Pancreas (tissue), 10 donors: Measurements from ENCODE around the gene GAS1. TPM values are rescaled to one million over a fixed set of nuclear protein-coding genes. Genes with fewer than 3 reads are reported as not detected.
A peak's percentile ranks its signal among the peaks of the same experiment; 100 is the strongest.

Source experiments
- ATAC-seq, 4 donors: fragments of 200-7000 bp; cut with Tn5 transposase; one replicate each; pipeline versions ENCODE4 v1.8.0 to v1.9.1; 2020; ENCODE audit warnings: mild to moderate bottlenecking in 4 of 4, moderate library complexity in 4 of 4
- DNase-seq, 6 donors: peaks; one replicate each; pipeline ENCODE4 v3.0.0-alpha.2; 2020
- FAIRE-seq: peaks from 2 replicates; lab custom pipeline; 2012; peaks lifted over from hg19 to GRCh38; lab: Jason Lieb, UNC
- H3K27ac ChIP-seq, 4 donors: fragments of 200-600 bp; sonication (generic); 1 replicate in 3 of 4; 2 replicates in 1 of 4; pipeline versions ENCODE4 v1.5.0 to v1.8.0; 2020
- H3K27me3 ChIP-seq, 4 donors: fragments of 200-600 bp; one replicate each; pipeline ENCODE4 v1.8.0; 2021
- H3K36me3 ChIP-seq, 3 donors: fragments of 200-600 bp; sonication (generic) in 1 of 3; one replicate each; pipeline versions ENCODE4 v1.5.0 to v1.8.0; 2020 to 2021
- H3K4me1 ChIP-seq, 3 donors: fragments of 200-600 bp; one replicate each; pipeline ENCODE4 v1.8.0; 2021
- H3K4me3 ChIP-seq, 4 donors: fragments of 200-600 bp; sonication (generic) in 2 of 4; one replicate each; pipeline versions ENCODE4 v1.5.0 to v1.8.0; 2020 to 2021
- H3K9me3 ChIP-seq, 4 donors: fragments of 200-600 bp; one replicate each; pipeline ENCODE4 v1.8.0; 2021
- WGBS, 2 donors: extraction: QIAGEN DNeasy Blood & Tissue Kit; methylation state at CpG; one replicate each; pipeline ENCODE4 v1.1.7; 2013; 5-methylcytosine and 5-hydroxymethylcytosine counted together
- intact Hi-C, 3 donors: fragments of 100-400 bp; cut with DNase I; formaldehyde crosslinking; loops; one replicate each; pipeline versions ENCODE4 v1.11.1 to v1.14.2; 2022
- polyA plus RNA-seq, 2 donors: library from polyadenylated mRNA; stranded (reverse); fragments of 200-250 nt; gene quantifications; one replicate each; pipeline ENCODE4 v1.2.3, GENCODE V29; 2013
- total RNA-seq, 6 donors: library from RNA; stranded (reverse); fragmentation: NEBNext Ultra II Directional in 4 of 6; extraction: Animal tissue kit (Norgen Biotek cat#: 25700) in 4 of 6; gene quantifications; one replicate each; pipeline versions ENCODE4 v1.2.1 to v1.2.4, GENCODE V29; 2021 to 2023
- TF ChIP-seq, protein P1 (sequence below), 4 donors: fragments of 200-600 bp; sonication (generic) in 3 of 4; IDR thresholded peaks; one replicate each; pipeline versions ENCODE4 v1.5.0 to v1.8.0; 2021; ENCODE audit warnings: antibody characterized with exemption in 4 of 4
- donor health status: healthy with polysubstance abuse.
- donor health status: DM: no; HTN: no; CAD: no; lungs with moderate emphysema.
- donor health status: DM: no; HTN: no; CAD: no.
- donor health status: control.
- donor health status: control.
- donor health status: Bipolar disorder and iron deficiency.
- donor health status: DM: yes; HTN: yes; CAD: no.
- donor health status: DM: no; HTN: no; CAD: no.
- donor health status: DM: no; HTN: no; CAD: no.
- donor health status: DM: yes; HTN: yes; CAD: no.

Gene GAS1
- total and polyA plus RNA-seq, 8 donors = 3.6 to 16.7 (median 7.2) TPM

DNA sequence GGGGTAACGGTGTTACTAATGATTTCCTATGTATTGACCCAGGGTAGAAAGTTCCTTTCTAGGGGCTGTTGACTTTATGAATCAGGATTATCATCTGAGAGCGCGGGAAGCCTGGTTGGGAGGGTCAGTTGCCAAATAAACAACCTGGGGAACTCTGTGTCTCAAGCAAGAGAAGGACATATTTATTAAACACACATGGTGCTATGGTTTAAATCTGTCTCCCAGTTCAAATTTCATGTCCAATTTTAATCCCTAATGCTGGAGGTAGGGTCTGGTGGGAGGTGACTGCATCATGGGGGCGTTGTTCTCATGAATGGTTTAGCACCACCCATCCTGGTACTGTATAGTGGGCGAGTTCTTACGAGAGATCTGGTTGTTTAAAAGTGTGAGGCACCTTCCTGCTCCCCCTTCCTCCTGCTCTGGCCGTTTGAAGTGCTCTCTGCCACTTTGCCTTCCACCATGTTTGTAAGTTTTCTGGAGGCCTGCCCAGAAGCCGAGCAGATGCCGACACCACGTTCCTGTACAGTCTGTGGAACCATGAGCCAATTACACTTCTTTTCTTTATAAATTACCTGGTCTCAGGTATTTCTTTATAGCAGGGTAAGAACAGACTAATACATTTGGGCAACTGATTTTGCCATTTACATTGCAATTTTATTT is 19.7 kb upstream of the GAS1 start:
- no peaks in the 10 kb centered on the region for H3K9me3 ChIP-seq
- no peaks in the 10 kb centered on the region for H3K36me3 ChIP-seq
- H3K27me3 ChIP-seq = no peaks in the 10 kb centered on the region
- intact Hi-C loops = no loop called here
- DNase-seq (no peak), ATAC-seq (no peak), FAIRE-seq (no peak)
- no peak overlapping the region for H3K4me3 ChIP-seq
- peaks cover 0 to 3% (median 0%) of the 10 kb centered on the region in 3 donors for H3K4me1 ChIP-seq
- H3K27ac ChIP-seq = no peak overlapping the region
- TF ChIP-seq, protein P1, sequence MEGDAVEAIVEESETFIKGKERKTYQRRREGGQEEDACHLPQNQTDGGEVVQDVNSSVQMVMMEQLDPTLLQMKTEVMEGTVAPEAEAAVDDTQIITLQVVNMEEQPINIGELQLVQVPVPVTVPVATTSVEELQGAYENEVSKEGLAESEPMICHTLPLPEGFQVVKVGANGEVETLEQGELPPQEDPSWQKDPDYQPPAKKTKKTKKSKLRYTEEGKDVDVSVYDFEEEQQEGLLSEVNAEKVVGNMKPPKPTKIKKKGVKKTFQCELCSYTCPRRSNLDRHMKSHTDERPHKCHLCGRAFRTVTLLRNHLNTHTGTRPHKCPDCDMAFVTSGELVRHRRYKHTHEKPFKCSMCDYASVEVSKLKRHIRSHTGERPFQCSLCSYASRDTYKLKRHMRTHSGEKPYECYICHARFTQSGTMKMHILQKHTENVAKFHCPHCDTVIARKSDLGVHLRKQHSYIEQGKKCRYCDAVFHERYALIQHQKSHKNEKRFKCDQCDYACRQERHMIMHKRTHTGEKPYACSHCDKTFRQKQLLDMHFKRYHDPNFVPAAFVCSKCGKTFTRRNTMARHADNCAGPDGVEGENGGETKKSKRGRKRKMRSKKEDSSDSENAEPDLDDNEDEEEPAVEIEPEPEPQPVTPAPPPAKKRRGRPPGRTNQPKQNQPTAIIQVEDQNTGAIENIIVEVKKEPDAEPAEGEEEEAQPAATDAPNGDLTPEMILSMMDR (IDR thresholded peaks at IDR 0.05) = no peak
- WGBS, 2 donors = 86 to 87% methylated on average over 10 of the region's 10 CpGs

DNA sequence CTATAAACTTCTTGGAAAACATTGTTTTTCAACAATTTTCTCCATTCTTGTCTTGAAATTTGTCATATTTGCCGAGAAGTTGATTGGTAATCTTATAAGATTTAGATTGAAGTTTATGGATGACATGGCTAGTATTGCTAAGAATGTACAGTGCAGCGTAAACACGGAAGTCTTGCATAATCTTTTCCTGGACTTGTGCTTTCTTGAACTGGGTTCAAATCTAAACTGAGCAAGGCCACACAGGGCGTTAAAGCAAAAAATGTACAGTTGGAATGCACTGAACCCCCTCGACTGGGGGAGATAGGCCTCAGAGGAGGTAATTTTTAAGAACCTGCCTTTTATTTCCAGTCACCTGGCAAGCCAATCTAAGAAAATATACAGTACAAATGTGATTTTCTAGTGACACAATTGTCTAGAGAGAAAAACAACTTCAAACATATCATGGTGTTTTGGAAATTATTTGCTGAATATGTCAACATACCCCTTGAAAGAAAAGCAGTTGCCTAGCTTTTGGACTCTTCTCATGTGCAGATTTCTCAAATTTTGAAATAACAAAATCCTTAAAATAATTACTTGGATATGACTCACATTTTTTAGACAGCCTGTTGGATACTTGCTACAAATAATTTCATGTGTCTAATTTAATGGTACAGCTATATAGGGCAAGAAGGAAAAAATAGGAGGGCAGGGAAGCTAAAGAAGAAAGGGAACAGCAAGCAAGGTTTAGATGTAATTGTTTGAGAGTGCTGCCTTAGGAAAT is 18.5 kb upstream of the GAS1 start:
- 45% methylated on average over 5 of the region's 5 CpGs for WGBS, 2 donors
- TF ChIP-seq, protein P1 (IDR thresholded peaks at IDR 0.05) = no peak
- peak in 3 of 4 donors; percentile 14 to 79 (median 72) for ATAC-seq
- Histone ChIP-seq H3K4me3 (no peak overlapping the region), H3K9me3 (no peaks in the 10 kb centered on the region), H3K4me1 (peaks cover 0 to 3% (median 0%) of the 10 kb centered on the region in 3 donors), H3K27ac (peak overlapping the region in 1 of 4 donors; percentile 22), H3K27me3 (no peaks in the 10 kb centered on the region), H3K36me3 (no peaks in the 10 kb centered on the region)
- intact Hi-C loops = no loop called here
- DNase-seq = no peak
- no peak for FAIRE-seq

DNA sequence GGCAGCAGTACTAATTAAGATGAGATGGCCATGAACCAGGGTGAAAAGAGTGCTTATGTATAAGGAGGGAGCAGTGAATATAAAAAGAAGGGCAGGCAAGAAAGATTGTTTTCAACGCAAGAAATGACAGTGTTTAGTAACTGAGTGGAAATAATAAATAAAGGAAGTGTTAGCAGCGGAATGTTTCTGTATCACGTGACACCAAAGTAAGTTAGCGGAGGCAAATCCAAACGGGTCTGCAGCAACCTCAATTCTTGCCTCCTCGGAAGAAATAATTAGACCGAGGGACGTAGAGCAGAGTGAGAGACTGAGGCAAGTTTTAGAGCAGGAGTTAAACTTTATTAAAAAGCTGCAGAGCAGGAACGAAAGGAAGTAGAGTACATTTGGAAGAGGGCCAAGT is 15.4 kb upstream of the GAS1 start:
- TF ChIP-seq, protein P1 (IDR thresholded peaks at IDR 0.05) = no peak
- Histone ChIP-seq H3K9me3 (no peaks in the 10 kb centered on the region), H3K36me3 (no peaks in the 10 kb centered on the region), H3K4me1 (peaks cover 0 to 3% (median 0%) of the 10 kb centered on the region in 3 donors), H3K4me3 (no peak overlapping the region), H3K27me3 (no peaks in the 10 kb centered on the region), H3K27ac (no peak overlapping the region)
- intact Hi-C loops = no loop called here
- DNase-seq = no peak
- FAIRE-seq = no peak
- ATAC-seq = no peak
- WGBS, 2 donors = 45 to 59% methylated on average over 9 of the region's 9 CpGs

DNA sequence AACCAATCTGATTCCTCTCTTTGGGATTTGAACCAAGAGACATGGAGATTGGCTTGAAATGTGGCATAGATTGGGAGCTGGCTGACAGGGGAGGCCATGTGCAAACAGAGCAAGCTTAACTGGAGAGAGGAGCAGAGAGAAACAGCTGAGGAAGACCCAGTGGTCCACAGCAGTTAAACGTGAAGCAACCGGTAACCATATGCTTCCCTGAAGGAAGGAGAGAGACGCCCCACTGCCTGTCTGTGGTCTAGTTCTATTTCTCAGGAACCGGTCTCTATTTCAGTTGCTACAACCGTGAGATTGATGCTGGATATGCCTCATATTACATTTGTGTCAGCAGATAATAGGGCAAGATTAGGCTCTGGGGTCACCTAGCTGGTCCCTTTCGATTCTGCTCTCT is 13.6 kb upstream of the GAS1 start:
- no peaks in the 10 kb centered on the region for H3K36me3 ChIP-seq
- TF ChIP-seq, protein P1 (IDR thresholded peaks at IDR 0.05) = no peak
- ATAC-seq (no peak), DNase-seq (no peak), FAIRE-seq (no peak)
- H3K27me3 ChIP-seq = no peaks in the 10 kb centered on the region
- no peaks in the 10 kb centered on the region for H3K9me3 ChIP-seq
- intact Hi-C loops = no loop called here
- no peak overlapping the region for H3K27ac ChIP-seq
- no peak overlapping the region for H3K4me3 ChIP-seq
- WGBS, 2 donors = 89 to 95% methylated on average over 6 of the region's 6 CpGs
- peaks cover 0 to 2% (median 0%) of the 10 kb centered on the region in 3 donors for H3K4me1 ChIP-seq

DNA sequence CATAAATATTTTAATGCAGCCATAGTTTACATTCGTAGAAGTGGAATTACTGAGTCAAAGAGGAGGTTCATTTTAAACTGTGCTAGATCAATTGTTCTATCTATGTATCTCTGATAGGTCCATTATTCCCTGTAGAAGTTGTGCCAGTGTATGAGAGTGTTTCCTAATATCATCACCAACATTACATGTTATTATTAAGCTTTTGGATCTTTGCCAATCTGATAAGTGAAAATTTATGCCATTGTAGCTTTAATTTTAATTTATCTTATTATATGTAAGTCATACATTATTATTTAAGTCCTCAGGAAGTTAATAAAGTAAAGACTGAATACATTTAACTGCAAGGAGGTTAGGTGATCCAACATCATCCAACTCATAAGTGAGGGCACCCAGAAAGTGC is 10.9 kb upstream of the GAS1 start:
- intact Hi-C loops = no loop called here
- no peaks in the 10 kb centered on the region for H3K36me3 ChIP-seq

More for the DNA sequence above, 10.9 kb upstream of the GAS1 start:
- DNase-seq = no peak
- H3K9me3 ChIP-seq = no peaks in the 10 kb centered on the region
- no peaks in the 10 kb centered on the region for H3K27me3 ChIP-seq
- no peak overlapping the region for H3K27ac ChIP-seq
- 94 to 97% methylated on average over 1 of the region's 1 CpG for WGBS, 2 donors
- H3K4me1 ChIP-seq = no peaks in the 10 kb centered on the region
- TF ChIP-seq, protein P1 (IDR thresholded peaks at IDR 0.05) = no peak
- H3K4me3 ChIP-seq = no peak overlapping the region
- FAIRE-seq = no peak
- ATAC-seq = no peak
